ENCODE measurements around the gene TECTA.

TECTA gene

DNA sequence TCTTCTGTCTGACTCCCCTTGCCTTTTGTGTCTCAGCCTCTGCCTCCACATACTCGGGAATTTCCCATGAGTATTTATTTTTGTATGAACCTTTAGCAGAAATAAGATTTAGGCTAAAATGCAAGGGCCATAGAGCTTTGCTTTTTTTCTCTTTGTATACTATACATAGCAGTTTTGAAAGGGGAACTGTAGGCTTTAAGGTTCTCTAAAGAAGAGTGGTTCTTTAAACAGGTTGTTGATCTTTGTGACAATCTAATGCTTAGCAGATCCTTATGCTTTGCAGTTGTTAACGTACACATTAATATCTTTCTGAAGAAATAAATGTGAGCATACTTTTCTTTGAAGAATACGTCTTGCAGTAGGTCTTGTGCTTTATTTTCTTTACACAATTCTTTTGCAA is 42.1 kb upstream of the TECTA start:
- no peaks in the 10 kb centered on the region for H3K9me3 ChIP-seq
- H3K4me3 ChIP-seq (ENCODE audit: low read depth, low read length) = no peak overlapping the region
- no peak for TF ChIP-seq CTCF (IDR thresholded peaks at IDR 0.05; ENCODE audit: low read depth, low read length)
- no peak for DNase-seq
- no peaks in the 10 kb centered on the region for H3K4me1 ChIP-seq
- H3K36me3 ChIP-seq = peaks cover 49% of the 10 kb centered on the region
- no peaks in the 10 kb centered on the region for H3K27me3 ChIP-seq

DNA sequence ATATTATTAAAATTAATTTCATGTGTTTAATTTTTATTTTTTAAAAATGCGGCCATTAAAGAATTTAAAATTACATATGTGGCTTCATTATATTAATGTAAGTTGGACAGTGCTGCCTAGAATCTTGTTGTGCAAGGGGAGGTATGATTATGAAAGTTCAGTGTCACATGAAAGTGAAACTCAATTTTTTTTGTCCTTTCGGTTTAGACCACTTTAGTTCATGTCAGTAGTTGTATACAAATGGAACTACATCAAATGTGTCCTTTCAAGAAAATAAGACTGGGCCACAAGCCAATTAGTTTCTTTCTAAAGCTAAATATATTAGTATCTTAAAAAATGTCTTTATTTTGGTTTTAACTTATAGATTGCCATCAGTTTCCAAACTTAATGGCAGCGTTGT is 41.4 kb upstream of the TECTA start:
- no peak for DNase-seq
- Histone ChIP-seq H3K4me1 (no peaks in the 10 kb centered on the region), H3K27me3 (no peaks in the 10 kb centered on the region), H3K36me3 (peaks cover 49% of the 10 kb centered on the region), H3K4me3 (ENCODE audit: low read depth, low read length) (no peak overlapping the region), H3K9me3 (no peaks in the 10 kb centered on the region)
- no peak for TF ChIP-seq CTCF (IDR thresholded peaks at IDR 0.05; ENCODE audit: low read depth, low read length)

- Histone ChIP-seq H3K4me3 (ENCODE audit: low read depth, low read length) (no peak overlapping the region), H3K4me1 (no peaks in the 10 kb centered on the region), H3K9me3 (no peaks in the 10 kb centered on the region), H3K27me3 (no peaks in the 10 kb centered on the region), H3K36me3 (peaks cover 22% of the 10 kb centered on the region)
- peak; percentile 10 for DNase-seq
- TF ChIP-seq CTCF (IDR thresholded peaks at IDR 0.05; ENCODE audit: low read depth, low read length) = peak; percentile 52
These were observed 37.3 kb upstream of the TECTA start for GRCh38 chr11:121063728-121064127.

- no peaks in the 10 kb centered on the region for H3K27me3 ChIP-seq
- H3K4me3 ChIP-seq (ENCODE audit: low read depth, low read length) = no peak overlapping the region
- no peaks in the 10 kb centered on the region for H3K9me3 ChIP-seq
- no peak for TF ChIP-seq CTCF (IDR thresholded peaks at IDR 0.05; ENCODE audit: low read depth, low read length)
- no peaks in the 10 kb centered on the region for H3K4me1 ChIP-seq
- no peak for DNase-seq
- peaks cover 25% of the 10 kb centered on the region for H3K36me3 ChIP-seq
These were observed 34.4 kb upstream of the TECTA start for GRCh38 chr11:121066623-121067022.

DNA sequence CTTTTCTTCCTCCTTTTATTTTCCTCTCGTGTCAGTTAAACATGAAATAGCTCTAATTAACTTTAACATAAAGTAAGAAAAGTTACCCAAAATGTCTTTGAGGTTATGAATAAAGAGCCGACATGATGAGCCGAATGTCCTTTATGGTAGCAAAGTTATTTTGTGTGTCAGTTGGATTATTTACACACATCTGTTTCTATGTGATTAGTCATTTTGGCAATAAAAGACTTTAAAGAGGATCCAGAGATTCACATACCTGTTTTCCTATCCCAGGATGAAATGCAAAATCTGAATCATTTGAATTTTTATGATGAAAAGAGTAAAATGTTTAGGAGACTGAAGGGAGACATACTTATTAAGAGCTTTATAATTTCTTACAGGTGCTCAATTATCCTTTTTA is 34.0 kb upstream of the TECTA start:
- no peaks in the 10 kb centered on the region for H3K27me3 ChIP-seq
- peaks cover 25% of the 10 kb centered on the region for H3K36me3 ChIP-seq
- no peaks in the 10 kb centered on the region for H3K9me3 ChIP-seq
- H3K4me1 ChIP-seq = no peaks in the 10 kb centered on the region
- H3K4me3 ChIP-seq (ENCODE audit: low read depth, low read length) = no peak overlapping the region
- DNase-seq = no peak
- TF ChIP-seq CTCF (IDR thresholded peaks at IDR 0.05; ENCODE audit: low read depth, low read length) = no peak

DNA sequence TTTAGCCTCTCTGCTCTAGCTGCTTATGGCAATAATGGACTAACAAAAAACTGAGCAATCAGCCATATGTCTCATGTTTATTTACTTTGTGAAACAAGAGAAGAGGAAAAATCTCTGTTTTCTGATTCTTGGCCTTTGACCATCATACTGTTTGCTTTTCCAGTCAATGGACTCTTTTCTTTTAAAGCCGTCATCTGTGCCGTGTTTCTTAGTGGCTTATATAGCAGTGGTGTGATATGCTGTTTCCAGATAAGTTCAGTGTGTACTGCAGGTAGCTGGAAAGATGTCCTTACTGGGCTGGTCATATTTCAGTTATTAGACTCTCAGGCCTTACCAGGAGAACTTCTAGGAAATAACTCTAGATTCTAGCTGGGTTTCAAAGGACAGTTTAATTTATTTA is 33.6 kb upstream of the TECTA start:
- Histone ChIP-seq H3K27me3 (no peaks in the 10 kb centered on the region), H3K4me1 (no peaks in the 10 kb centered on the region), H3K36me3 (peaks cover 25% of the 10 kb centered on the region), H3K9me3 (no peaks in the 10 kb centered on the region), H3K4me3 (ENCODE audit: low read depth, low read length) (no peak overlapping the region)
- no peak for DNase-seq
- TF ChIP-seq CTCF (IDR thresholded peaks at IDR 0.05; ENCODE audit: low read depth, low read length) = no peak

Data from BE2C (cell line).